Epidermal melanocyte (primary cell): Measurements from ENCODE around the gene LPCAT2.

ENCODE experiments used
- DNase-seq: peaks from one replicate; pipeline ENCODE4 v3.0.0; 2011; ENCODE audit warnings: low spot score; ENCODE audit not compliant: insufficient read length

The LPCAT2 gene

DNA sequence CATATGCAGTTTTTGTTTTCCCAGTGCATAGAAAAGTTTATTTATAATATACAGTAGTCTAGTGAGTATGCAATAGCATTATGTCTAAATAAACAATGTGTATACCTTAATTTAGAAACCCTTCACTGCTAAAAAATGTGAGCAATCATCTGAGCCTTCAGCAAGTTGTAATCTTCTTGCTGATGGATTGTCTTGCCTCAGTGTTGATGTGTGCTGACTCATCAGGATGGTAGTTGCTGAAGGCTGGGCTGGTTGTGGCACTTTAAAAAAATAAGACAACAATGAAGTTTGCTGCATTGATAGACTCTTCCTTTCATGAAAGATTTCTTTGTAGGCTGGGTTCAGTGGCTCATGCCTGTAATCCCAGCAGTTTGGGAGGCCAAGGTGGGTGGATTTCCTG lies 43.7 kb downstream of the LPCAT2 start:
- no peak for DNase-seq

DNA sequence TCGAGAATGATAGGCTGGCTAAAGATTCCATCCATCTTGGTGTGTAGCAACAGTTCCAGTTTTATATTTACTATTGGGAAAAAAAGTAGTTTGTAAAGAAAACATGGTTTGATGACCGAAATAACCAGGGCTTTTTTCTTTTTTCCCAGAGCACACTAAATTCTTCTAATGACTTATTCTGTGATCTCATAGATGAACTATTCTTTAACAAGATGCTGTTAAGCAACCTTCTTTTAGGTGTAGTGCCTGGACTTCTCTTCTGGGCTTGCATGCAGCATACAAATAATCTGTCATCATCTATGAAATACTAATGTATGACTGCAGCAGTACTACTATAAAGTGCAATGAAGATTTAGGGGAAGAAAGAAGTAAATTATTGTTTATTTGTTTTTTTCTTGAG lies 46.6 kb downstream of the LPCAT2 start:
- no peak for DNase-seq

DNA sequence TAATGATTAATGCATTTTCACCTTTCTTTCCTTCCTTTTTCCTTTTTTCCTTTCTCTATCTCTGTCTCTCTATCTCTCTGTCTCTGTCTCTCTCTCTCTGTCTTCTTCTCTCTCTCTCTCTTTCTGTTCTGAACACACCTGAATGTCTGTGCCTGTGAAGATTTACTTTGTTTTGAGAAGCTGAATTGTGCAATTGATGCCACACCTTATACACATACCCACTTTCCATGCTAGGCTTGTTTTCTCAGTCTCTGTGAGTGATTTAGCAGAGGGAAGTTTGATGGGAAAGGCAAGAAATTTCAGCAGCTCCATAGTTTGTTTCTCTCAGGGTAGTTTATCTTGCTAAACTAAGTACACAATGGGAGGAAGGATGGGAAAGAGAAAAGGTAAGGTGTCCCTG lies 48.3 kb downstream of the LPCAT2 start:
- no peak for DNase-seq

DNA sequence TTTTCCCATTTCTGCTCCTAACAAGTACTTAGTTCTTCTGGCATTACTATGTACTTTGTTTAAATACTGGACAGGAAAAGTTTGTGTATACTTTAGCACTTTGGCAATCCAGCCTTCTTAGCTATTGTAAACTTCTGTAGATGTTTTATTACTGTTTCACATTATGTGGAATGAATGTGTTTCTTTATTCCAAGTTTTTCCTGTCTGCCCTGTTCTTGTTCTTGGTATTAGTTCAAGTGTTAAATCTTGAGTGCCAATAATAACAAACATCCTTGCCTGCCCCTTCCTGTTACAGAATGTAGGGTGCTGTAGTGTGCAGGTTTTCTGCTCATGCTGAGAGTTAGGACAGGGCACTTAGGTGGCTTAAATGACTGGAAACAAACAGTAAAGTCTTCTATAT lies 50.4 kb downstream of the LPCAT2 start:
- DNase-seq = no peak

DNA sequence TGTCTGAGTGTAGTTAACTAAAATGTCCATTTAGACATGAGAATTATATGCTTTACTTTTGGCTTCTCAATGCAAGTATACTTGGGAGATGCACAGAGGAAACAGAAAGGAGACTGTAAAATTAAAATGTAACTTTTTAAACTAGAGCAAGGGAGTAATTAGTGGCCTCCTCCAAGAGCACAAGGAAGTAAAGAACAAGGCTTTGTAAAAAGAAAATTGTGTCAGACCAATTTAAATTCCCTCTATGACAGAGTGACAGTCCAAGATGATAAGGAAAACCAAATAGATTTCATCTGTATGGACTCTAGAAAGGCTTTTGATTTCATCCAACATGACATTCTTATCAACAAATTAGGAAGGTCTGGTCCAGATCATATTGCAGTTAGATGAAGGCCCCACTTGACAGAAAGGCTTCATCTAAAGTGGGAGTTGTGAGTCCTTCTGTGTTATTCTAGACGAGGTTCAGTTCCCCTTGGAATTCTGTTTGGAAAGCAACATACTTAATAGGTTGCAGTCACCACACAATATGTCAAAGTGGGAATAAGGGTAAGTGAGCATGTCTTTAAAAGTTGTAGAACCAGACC lies 51.2 kb downstream of the LPCAT2 start:
- no peak for DNase-seq

DNA sequence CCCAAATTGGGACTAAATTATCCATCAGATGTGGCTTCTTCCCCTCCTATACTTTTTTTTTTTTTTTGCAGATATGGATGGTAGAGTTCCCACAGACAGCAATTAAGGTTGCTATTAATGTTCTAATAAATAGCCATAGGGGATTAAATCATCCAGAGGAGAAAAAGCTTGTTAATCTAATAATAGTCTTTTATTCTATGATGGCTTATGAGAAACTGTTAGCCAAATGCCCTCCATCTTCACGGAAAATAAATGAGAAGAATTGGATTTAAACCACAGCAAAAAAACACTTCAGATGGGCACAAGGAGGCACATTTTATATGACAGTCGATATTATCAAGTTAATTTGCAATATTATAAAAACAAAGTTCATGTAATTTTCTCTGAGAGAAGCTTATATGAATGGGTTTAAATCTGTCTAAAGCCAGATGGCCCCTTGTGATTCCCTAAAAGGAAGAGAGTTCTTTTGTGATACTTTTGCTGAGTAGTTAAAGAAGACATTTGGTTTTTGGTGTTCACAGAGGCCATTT lies 52.5 kb downstream of the LPCAT2 start:
- DNase-seq = no peak

DNA sequence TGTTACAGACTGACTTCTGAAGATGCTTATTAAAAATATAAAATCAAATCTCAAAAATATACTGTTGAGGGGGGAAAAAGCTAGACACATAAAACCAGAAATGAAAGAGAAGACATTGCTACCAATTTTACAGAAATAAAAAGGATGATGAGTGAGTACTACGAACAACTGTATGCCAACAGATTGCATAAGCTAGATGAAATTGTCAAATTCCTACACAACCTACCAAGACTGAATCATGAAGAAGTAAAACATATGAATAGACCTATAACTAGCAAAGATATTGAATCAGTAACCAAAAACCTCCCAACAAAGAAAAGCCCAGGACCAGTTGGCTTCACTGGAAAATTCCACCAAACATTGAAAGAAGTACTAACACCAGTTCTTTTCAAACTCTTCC lies 54.1 kb downstream of the LPCAT2 start:
- DNase-seq = no peak

DNA sequence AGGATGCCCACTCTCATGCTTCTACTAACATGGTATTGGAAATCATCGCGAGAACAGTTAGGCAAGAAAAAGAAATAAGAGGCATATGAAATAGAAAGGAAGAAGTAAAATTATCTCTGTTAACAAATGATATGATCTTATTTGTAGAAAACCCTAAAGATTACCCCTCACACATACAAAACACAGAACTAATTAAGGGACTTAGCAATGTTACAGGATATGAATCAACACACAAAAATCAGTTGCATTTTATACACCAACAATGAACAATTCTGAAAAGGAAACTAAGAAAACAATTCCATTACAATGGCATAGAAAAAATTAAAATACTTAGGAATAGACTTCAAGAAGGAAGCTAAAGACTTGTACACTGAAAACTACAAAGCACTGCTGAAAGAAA lies 54.9 kb downstream of the LPCAT2 start:
- no peak for DNase-seq

DNA sequence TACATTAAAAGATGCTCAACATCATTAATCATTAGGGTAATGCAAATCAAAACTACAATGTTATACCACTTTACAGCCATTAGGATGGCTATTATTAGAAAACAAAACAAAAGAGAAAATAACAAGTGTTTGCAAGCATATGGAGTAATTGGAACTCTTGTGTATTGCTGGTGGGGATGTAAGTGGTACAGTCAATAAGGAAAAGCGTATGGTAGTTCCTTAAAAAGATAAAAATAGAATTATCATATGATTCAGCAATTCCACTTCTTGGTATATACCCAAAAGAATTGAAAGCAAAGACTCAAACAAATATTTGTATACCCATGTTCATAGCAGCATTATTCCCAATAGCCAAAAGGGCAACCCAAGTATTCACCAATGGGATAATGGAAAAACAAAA lies 56.2 kb downstream of the LPCAT2 start:
- DNase-seq = no peak

DNA sequence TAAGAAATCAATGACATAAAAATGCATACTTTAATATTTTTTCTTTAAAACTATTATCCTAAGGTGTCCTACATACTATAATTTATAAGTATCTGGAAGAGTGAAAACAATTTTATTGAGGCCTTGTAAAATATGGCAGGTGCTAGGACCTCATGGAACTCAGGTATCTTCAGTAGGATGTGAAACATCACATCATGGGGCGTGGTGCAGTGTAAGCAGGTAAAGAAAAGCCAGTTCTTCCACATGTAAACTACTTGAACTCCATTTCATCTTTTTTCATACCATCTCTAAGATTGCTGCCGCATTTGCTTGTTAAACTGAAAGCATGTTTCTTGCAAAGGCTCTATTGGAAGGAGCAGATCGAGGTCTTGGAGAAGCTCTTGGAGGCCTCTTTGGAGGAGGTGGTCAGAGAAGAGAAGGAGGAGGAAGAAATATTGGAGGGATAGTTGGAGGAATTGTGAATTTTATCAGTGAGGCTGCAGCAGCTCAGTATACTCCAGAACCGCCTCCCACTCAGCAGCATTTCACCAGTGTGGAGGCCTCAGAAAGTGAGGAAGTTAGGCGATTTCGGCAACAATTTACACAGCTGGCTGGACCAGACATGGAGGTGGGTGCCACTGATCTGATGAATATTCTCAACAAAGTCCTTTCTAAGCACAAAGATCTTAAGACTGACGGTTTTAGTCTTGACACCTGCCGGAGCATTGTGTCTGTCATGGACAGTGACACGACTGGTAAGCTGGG lies 57.7 kb downstream of the LPCAT2 start, which contains the start of gene CAPNS2:
Gene CAPNS2, plus strand, starts transcription at position 253 of the 744 bp plus-strand sequence. Its CDS starts 73 bp downstream, at position 326.
- DNase-seq = no peak

DNA sequence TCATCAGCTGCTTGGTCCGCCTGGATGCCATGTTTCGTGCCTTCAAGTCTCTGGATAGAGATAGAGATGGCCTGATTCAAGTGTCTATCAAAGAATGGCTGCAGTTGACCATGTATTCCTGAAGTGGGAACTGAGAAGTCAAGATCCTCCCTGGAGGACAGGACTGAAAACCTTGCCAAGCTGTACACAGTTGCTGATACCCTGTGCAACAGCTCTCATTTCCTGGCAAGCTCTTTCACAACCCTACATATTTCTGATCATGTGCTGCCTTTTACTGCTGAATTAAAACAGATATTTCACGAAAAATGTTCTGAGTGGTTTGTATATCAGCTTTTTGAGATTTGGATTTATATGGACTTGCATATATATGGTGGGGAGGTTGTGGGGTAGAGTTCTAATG lies 58.5 kb downstream of the LPCAT2 start:
- peak; percentile 26 for DNase-seq

DNA sequence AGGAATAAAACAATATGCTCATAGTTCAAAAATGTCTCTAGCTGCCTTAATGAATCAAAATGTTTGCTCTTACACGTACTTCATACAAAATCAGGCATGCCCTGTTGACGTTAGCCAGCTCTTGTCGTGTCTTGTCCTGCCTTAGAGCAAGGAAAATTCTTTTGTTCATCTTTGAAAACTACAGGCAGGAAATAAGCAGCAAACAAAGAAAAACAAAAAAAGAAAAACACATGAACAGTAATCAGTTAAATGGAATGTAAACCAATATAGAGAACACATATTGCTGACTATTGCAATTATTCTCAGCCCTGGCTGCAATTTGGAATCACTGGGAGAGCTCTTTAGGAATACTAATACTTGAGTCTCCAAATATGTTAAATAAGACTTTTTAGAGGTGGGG lies 59.3 kb downstream of the LPCAT2 start:
- DNase-seq = no peak

DNA sequence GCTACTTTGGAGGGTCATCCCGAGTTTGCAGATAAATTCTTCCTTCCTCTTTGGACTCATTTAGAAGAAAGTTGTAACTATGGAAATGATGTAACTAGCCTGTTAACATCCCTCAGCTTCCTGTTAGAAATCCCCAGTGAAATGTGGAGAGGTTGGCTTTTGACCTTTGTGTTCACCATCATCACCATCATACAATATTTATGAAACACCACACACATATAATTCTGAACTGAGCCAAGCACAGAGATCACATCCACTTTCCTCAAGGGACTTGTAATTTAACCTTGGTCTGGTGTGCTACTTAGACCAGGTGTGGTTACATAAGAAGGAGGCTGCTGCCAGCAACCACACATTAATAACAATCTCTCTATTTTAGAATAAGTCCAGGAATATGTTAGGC lies 60.2 kb downstream of the LPCAT2 start:
- no peak for DNase-seq

DNA sequence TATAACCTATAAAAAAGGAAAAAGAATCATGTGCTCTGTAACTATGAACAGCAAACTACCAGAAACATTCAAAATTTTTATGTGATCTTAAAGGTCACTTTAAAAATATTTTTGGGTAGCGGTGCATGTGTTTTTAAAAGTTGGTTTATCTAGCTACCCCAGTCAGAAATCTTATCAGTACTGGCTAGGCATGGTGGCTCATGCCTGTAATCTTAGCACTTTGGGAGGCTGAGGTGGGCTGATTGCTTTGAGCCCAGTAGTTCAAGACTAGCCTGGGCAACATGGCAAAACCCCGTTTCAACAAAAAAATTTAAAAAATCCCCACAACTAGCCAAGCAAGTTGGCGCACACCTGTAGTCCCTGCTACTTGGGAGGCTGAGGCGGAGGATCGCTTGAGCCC lies 61.3 kb downstream of the LPCAT2 start:
- DNase-seq = no peak

DNA sequence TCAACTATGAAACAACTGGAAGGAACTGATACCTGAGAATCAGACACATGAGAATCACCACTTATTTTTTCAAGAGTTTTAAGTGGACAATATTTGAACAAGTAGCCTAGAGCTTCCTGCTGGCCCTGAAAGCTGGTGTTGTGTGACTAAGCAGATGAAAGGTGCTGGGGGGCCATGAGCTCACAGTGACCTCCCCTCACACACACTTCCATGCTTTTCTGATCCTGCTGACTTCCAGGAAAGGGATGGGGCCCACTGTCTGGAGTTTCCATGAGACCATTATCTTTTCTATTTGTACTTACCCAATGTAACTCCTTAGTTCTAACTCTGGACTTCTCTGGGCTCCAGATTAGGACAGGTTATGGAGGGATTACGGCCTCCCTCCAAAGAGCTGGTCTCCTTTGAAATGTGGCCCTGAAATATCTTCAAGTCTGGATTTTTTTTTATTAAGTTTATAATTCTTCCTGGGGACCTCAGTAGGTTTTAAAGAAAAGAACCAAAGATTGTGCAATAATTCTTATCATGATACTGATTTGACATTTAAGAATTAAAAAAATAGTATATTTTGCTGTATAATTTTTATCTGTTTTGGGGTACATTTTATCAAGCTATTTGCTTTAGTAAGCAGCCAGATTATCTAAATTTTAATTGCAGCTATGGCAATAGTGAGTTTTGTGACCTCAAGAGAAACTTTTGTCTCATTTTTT lies 62.5 kb downstream of the LPCAT2 start:
- no peak for DNase-seq

DNA sequence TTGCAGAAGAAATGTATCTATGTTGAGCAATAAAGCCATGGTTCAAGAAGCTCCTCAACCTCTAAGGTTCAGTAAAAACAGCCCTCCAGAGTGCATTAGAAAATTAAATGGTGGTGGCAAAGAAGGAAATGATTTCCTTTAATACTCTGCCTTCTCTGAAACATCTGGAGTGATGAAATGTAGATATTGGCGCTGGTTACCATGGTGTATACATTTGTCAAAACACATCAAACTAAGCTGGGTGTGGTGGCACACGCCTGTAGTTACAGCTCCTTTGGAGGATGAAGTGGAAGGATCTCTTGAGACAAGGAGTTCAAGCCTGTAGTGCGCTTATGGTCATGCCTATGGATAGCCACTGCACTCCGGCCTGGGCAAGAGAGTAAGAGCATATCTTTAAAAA lies 63.6 kb downstream of the LPCAT2 start:
- no peak for DNase-seq

DNA sequence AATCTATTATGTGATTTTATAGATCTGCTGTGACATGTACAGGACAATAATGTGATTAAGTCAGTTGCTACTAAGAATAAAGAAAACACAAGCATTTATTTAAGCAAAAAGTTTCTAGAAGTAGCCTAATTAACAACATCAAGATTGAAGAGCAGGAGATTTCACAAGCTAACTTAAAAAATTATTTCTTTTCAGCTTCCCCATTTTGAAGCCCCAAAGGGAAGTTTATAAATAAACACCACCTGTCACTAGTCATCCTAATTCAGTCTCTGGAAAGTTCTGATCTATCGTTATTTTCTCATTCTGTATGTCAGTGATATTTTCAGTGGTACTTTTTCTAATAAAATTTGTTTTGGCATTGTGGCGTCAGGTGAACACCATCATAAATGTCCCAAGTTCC lies 65.9 kb downstream of the LPCAT2 start:
- DNase-seq = no peak

DNA sequence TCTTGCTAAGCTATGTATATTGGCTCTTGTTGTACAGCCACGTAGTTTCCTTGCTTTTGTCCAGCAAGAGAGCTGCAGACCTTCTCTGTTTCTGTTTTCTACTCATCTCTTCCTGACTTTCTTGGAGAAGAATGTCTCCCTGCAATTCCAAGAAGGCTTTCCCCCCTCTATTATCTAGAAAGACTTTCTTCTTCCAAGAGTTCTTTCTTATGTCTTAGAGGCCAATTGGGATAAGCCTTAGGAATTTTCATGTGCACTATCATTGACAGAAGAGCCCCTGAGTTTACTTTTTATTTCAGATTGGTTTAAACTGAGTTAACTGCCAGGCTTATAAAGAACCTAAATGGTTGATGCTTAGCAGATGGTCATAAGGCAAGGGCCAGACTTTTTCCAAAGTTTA lies 66.6 kb downstream of the LPCAT2 start:
- no peak for DNase-seq

DNA sequence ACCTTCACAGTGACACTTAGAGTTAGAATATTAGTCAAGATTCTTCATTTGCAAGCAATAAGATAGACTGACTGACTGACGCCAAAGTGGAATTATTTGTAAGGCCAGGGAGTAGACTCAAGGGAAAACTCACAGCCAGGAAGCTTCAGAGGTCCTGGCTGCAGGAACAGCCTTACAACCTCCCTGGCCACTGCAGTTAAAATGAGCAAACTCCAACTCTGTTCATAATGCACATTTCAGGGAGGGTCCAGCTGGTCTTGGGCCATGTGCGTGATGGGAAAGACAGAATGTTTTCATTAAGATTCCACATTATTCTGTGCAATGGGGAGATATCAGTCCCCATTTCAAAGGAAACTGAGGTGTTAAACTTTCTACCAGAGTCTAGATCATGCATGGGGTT lies 67.5 kb downstream of the LPCAT2 start:
- no peak for DNase-seq

DNA sequence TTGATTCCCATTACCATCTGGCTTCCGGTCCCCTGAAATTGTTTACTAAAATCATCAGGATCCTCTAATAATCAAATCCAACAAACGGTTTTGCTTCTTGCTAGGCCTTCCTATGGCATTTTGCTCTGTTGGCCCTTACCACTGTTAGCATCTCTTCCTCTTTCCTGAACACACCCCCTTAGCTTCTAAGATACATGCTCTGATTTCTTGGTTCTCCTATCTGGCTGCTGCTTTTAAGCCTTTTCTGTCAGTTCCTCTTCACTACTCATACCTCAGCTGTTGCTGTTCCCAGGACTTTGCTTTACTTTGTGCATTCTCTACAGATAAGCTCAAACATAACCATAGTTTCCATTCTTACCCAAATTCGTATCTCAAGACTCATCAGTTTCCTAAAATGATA lies 69.0 kb downstream of the LPCAT2 start:
- DNase-seq = no peak

DNA sequence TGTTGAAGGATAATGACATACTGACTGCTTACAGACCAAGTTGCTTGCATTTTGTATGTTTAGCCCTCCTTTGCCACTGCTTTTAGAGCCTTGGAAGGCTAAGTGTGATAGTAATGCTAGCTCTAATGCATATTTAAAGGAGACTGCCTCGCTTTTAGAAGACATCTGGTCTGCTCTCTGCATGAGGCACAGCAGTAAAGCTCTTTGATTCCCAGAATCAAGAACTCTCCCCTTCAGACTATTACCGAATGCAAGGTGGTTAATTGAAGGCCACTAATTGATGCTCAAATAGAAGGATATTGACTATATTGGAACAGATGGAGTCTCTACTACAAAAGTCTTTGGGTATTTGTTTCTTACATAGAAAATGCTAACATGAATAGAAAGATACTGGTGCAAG lies 76.8 kb downstream of the LPCAT2 start:
- no peak for DNase-seq

DNA sequence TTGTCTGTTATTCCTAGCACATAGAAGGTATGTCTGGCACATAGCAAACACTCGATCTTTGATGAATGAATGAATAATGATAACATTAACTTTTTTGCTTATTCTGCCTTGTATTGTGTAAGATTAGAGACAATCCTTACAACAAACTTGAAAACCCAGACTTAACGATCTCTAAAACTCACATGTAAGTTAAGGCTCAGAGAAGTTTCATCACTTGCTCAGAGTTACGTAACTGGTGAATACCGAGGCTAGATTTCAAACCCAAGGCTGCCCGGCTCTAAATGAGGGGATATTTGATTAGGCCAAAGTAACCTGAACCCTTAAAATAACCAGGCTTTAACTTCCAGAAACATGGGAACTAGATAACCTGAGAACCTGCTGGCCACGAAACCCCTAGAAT lies 79.9 kb downstream of the LPCAT2 start:
- no peak for DNase-seq

DNA sequence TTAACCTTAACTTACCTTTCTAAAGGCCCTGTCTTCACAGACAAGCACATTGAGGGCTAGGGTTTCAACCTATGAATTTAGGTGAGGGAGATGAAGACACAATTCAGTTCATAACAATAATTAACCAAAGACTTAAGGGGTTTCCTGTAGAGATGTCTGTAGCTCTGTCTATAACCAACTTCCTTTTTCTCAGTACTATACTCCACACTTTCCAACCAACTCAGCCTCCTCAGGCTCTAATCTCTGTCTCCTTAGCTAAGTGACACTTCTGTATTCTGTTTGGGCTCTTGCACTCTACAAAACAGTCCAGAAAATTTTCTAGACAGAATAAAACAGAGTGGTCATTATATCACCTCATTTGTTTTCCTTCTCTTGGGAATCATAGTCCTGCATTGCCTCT lies 83.4 kb downstream of the LPCAT2 start:
- no peak for DNase-seq
